ENCODE measurements around the gene FLRT1.
"Not testable (repeated sequence)": the region's sequence is repeated elsewhere in the genome, so short reads cannot be mapped to it uniquely, and the experiment has no call there.

The FLRT1 gene

GRCh38 chr11:64045700-64046099, 10.0 kb downstream of the FLRT1 start:
- DNase-seq (ENCODE audit: low read depth), result no peak

- not testable (repeated sequence) for DNase-seq (ENCODE audit: low read depth)
These were observed 11.6 kb downstream of the FLRT1 start for GRCh38 chr11:64047373-64047772.

DNA sequence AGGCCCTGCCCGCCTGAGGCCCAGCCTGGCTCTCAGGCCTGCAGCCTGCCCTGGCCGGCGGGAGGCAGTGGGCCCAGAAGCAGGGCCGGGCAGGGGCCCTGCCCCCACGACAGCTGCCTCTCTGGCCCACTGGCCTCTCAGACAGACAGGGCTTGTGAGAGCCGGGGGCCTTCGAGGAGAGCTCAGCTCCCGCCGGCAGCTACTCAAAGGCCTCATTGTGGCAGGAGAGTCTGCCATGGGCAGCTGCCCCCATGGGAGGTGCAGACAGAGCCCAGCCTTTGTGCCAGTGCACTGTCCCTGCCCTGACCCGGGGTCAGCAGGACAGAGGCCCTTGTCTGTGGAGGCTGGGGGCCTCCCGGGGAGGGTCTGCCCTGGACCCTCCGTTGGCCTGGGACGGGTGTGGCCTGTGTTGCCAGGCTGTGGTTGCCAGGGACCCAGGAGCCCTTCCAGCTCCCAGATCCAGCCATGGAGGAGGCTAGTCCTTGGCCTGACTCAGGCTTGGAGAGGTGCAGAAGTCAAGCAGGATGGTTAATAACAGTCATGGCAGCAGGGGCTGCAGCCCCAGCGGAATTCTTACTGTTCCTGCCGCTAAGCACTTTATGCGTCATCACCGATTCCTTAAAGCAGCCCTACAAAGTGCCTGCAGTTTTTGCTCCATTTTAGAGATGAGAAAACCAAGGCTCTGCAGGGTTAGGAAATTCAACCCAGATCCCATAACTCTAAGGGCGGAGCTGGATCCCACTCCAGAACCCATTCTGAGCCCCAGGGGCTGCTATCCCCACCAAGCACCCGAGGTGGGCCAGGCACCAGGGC, 12.5 kb downstream of the FLRT1 start:
- DNase-seq (ENCODE audit: low read depth), result no peak

- no peak for DNase-seq (ENCODE audit: low read depth)
These were observed 13.8 kb downstream of the FLRT1 start for GRCh38 chr11:64049509-64049908.

DNA sequence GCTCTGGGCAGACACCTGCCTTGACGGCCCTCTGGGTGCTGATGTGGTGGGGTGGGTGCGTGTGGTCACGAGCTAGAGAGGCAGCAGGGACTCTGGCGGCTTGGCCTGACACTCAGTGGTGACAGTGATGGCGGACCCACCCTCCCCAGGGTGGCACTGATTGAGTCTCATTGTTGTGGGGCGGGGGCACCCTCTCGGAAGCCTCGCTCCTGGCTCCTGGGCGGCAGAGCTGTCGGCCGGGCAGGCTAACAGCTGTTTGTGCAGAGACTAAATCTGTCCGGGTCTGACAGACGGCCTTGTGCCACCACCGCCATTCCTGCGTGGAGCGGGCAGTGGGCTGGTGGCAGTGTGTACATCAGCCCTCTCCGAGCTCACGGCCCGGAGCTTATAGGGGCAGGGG, 15.6 kb downstream of the FLRT1 start:
- DNase-seq (ENCODE audit: low read depth), result no peak

- no peak for DNase-seq (ENCODE audit: low read depth)
These were observed 16.7 kb downstream of the FLRT1 start for GRCh38 chr11:64052436-64052835.

DNA sequence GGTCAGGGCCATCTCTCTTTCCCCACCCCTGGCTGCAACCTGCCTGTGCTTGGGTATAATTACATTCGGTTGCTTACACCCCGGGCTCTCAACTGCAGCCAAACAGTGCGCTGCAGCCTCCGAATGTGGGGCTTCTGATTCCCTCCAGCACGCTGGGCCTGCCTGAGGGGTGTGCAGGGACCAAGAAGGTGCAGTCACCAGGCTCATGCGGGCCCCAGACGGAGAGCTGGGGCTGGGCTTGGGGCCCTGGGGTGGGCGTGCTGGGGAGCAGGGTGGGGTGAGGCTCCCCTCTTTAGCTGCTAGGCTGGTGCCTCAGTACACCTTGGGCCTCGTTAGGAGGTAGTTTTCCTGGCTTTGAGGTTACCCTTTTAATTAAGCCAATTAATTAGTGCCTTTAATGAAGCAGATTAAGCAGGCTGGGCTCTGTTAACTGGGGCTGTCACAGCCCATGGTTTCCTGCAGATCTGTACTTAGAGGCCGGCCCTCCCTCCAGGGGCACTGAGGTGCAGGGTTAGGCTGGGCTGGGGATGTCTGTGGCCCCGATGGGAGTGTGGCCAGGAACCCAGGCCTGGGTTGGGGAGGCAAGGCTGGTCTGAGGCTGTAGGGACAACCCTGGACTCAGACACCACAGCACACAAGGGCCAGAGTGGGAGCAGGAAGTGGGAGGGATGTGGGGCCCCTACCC, 17.3 kb downstream of the FLRT1 start:
- no peak for DNase-seq (ENCODE audit: low read depth)

- no peak for DNase-seq (ENCODE audit: low read depth)
These were observed 18.0 kb downstream of the FLRT1 start for GRCh38 chr11:64053699-64054098.

DNA sequence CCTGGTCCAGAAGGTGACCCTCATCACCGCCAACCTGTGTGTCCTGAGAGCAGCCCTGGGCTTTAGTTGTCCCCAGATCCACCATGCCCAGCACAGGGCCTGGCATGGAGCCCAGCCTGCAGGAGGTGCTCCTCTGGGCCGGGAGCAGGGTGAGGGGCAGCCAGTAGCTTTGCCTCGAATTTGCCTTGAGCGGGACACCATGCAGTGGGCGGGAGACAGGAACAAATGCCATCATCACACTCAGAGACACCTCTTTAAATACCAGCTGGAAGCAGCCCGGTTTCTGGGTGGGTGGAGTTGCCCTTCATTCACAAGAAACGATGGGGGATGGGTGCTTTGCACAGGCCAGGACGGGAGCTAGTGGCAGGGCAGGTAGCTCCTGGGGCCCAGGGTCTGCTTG, 19.3 kb downstream of the FLRT1 start:
- DNase-seq (ENCODE audit: low read depth), result no peak

GRCh38 chr11:64056213-64056785, 20.6 kb downstream of the FLRT1 start:
- no peak for DNase-seq (ENCODE audit: low read depth)

DNA sequence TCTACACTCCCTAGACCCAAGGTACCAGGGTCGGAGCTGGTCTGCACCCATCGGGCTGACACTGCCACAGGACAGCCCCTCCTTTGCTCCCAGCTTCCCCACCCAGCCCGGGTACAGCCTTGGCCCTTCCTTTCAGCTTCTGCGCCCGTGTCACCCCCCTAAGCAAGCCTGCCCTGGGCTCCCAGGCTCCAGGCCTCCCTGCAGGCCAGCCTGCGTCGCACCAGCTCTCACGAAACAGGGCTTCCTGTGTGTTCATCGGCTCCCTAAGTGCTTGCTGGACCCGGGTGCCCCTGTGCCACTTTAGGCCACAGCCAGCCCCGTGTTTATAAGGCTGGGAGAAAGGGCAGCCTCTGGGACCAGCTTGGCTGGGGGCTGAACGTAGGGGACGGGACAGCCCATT, 21.1 kb downstream of the FLRT1 start:
- no peak for DNase-seq (ENCODE audit: low read depth)

DNA sequence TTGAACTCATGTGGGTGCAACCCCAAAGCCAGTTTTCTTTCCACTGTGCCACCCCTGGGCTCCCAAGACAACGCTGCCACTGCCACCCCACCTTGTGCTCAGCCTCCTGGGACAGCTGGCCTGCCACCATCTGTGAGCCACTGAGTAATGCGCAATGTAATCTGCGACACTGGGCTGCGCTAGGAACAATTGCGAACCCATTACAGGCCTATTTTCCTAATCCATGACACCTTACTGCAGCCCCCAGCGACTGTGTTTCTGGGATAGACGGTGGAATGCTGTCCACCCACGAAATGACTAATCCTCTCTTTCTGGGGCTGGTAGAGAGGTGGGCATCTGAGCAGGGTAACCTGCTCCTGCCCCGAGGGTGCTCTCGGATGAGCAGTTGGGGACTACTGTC, 22.2 kb downstream of the FLRT1 start:
- no peak for DNase-seq (ENCODE audit: low read depth)

- no peak for DNase-seq (ENCODE audit: low read depth)
These were observed 22.8 kb downstream of the FLRT1 start for GRCh38 chr11:64058494-64058893.

DNA sequence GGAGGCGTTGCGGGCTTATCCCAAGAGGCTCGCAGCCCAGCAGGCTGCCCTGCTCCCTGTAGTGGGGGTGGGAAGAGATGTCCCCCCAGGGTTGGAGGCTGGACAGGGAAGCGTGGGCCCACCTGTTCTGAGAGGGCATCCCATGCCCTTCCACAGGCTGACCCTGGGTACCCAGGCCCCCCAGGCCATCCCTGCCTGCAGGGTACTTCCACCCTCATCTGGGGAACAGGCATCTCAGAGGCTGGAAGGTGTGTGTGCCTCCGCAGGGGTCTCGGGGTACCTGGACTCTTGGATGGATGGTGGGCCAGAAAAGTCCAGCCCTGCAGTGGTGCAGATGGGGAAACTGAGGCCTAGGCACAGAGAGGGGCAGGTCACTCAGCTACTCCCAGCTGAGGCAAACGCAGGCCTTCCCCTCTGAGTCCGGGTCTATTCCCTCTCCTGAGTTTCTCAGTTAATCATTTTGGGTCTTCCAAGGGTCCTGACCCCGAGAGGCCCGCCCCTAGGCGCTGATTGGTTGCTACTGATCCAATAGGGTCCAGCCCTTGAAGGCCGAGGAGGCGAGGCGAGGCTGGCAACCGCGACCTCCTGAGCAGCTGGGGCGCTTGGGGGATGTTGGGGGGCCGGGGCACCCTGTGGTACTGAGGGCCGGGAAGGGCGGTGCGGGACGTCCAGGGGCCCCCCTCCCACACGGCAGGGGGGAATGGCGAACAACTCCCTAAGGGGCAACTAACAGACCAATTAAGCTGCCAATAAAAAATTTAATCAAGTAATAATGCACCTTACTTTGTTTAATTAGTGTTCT, 23.8 kb downstream of the FLRT1 start:
- no peak for DNase-seq (ENCODE audit: low read depth)

DNA sequence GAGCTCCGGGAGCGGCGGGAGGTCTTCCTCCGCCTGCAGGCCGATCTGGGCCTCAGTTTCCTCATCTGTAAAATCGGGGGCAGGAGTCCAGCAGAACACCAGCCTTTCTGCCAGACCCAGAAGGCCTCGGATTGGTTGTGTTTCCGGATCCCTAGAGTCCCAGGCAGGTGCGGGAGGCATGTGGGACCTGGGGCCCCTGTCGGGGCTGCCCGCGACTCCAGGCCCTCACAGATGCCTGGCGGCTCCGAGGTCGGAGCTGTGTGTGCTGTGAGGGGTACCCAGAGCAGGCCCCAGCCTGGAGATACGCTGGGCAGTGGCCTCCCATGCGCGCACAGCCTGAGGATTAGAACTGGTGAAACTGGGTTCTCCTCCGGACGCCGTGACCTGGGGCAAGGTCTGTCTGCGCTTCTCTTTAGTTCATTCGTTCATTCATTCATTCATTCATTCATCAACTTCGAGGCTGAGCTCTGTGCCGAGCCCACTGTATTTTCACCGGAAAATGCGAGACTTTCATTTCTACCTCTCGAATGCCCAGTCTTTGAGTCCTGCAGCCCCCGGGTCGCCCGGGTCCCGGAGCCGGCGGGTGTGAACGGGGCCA, 24.6 kb downstream of the FLRT1 start:
- no peak for DNase-seq (ENCODE audit: low read depth)

- DNase-seq (ENCODE audit: low read depth), result peak; percentile 35
These were observed 25.2 kb downstream of the FLRT1 start for GRCh38 chr11:64060861-64061444.

DNA sequence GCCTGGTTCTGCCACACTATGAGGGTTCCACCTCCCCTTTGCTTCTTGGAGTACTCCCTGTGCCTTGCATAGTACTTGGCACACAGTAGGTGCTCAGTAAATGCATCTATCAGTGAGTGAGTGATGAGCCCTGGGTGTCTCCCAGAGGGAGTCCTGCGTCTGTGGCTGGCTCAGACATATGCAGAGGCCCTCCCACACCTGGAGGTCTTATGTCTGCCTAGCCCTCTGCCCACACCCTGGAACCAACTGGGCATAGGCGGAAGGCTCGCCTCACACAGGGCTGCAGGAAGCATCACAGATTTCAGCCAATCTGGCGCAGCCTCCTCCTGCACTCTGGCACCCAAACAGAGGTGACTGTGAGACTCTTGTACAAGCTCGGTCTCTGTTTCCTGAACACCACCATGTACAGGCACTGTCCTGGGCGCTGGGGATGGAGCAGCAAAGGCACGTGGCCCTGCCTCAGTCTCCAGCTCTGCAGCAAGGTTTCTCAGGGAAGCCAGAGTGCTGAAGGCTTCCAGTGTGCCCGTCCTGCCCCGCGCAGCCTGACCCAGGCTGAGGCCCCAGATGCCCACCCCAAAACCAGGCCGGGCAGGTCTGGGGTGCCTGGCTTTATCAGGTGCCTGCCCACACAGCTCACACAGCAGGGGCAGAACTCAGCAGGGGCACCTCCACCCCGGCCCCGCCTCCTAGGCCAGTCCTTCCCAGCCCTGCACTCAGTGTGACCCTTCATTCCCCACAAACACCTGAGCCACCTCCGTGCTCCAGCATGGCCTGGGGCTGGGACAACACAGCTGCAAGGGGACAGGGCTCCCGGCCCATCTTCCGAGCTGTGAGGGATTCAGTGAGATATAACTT, 26.7 kb downstream of the FLRT1 start:
- no peak for DNase-seq (ENCODE audit: low read depth)

DNA sequence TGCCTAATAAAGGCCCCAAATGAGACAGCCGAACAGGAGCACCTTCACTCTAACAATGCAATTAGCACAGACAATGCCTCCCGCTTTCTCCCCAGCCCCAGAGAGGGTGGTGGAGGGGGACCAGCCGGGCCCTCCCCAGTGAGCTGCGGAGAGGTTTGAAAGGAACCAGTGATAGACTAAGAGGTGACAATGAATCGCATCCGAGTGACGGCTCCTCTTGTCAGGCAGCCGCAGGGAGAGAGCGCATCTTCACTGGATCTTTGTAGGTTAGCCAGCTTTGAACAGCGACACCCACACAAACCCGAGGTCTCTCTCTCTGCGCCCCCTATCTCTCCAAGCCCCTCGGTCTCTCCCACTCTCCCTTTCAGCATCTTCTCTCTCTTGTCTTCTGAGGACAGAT, 28.0 kb downstream of the FLRT1 start:
- DNase-seq (ENCODE audit: low read depth), result no peak

DNA sequence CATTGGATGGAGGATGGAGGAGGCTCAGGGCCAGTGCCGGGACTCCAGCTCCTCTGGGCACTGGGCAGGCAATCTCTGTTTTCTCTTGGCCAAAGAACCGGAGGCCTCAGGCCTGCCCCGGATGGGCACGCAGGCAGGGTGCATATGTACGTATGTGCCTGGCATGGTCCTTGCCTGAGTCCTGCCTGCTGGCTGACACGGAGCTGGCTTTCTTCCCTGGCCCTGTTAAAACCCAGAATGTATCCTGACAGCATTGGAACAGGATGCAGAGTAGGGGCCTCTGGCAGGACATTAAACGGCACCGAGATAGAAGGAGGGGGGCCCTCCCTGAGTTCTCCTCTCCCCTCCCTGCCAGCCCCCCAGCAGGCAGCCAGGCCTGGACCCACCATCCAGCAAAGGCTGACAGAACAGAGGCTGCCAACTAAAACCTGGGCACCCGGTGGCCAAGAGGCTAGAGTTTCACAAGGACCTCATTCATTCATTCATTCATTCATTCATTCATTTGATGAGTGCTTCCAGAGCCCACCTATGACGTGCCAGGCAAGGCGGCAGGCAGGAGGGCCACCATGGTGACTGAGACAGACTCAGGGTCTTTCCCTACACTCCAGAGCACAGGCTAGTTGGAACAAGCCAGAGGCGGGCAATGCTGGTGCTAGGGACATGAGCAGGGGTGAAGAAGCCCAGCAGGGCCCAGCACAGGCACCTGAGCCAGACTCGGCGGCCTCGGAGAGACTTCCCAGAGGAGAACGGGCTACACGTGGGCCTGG, 28.8 kb downstream of the FLRT1 start:
- DNase-seq (ENCODE audit: low read depth), result no peak

GRCh38 chr11:64065141-64065465, 29.4 kb downstream of the FLRT1 start:
- no peak for DNase-seq (ENCODE audit: low read depth)

Measured in activated T-helper 9 cell treated with anti-CD3 and anti-CD28 coated beads, Interleukin-2, amount 50 U/mL, for 16 hours (primary cell).